Measurements from ENCODE around the gene GRIK4. TPM values are rescaled to one million over a fixed set of nuclear protein-coding genes. Genes with fewer than 3 reads are reported as not detected.

Gene GRIK4
- total RNA-seq, 2 experiments from 2014 or later: not detected

DNA sequence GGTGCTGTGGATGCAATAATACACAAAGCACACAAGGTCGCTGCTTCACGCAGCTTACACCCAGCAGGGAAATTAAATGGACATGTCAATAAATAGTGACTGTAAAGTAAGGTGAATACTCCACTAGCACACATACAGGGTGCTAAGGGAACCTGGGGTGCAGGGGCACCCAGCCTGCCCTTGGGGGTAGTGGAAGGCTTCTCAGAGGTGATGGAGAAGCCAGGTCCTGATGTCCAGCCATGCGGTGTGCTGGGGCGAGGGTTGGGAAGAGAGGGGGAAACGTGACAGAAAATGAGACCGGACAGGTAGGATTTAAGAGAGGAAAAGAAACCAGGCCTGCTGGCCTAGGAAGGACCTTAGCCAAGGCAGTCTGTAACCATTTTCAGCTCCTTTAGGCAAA, 200.5 kb downstream of the GRIK4 start:
- no peaks in the 10 kb centered on the region for H3K36me3 Mint-ChIP-seq (ENCODE audit: low read depth)
- TF ChIP-seq, protein P1, sequence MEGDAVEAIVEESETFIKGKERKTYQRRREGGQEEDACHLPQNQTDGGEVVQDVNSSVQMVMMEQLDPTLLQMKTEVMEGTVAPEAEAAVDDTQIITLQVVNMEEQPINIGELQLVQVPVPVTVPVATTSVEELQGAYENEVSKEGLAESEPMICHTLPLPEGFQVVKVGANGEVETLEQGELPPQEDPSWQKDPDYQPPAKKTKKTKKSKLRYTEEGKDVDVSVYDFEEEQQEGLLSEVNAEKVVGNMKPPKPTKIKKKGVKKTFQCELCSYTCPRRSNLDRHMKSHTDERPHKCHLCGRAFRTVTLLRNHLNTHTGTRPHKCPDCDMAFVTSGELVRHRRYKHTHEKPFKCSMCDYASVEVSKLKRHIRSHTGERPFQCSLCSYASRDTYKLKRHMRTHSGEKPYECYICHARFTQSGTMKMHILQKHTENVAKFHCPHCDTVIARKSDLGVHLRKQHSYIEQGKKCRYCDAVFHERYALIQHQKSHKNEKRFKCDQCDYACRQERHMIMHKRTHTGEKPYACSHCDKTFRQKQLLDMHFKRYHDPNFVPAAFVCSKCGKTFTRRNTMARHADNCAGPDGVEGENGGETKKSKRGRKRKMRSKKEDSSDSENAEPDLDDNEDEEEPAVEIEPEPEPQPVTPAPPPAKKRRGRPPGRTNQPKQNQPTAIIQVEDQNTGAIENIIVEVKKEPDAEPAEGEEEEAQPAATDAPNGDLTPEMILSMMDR (IDR thresholded peaks at IDR 0.05): no peak
- POLR2A ChIA-PET: no interaction called here
- no peak for DNase-seq
- H3K9me3 Mint-ChIP-seq: peaks cover 5% of the 10 kb centered on the region
- intact Hi-C loops (cut with micrococcal nuclease): no loop called here
- H3K4me1 Mint-ChIP-seq (ENCODE audit: low read depth): no peaks in the 10 kb centered on the region
- no peak for ATAC-seq
- no peak overlapping the region for H3K4me3 Mint-ChIP-seq
- H3K27me3 Mint-ChIP-seq: peaks cover 4% of the 10 kb centered on the region
- CTCF ChIA-PET: no interaction called here
- H3K27ac Mint-ChIP-seq: no peak overlapping the region

DNA sequence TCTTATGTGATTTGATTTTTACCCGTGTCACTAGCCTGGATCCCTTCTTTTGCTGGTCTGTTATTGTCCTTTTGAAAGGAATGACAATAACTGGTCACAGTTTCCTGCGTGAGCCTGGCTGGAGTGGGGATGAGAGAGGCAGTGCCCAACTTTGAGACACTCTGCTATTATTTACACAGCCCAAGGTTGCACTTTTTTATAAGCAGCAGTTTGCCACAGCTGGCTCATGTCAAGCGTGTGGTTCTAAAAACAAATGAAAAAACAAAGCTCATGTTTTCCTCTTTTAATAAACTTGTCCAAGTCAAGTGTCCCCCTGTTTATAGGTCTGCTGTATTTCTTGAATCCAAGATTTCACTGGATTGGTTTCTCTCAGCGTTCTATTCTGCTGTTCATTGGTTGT, 201.3 kb downstream of the GRIK4 start:
- Mint-ChIP-seq H3K27ac (no peak overlapping the region), H3K27me3 (peaks cover 4% of the 10 kb centered on the region), H3K9me3 (peaks cover 1% of the 10 kb centered on the region), H3K36me3 (ENCODE audit: low read depth) (no peaks in the 10 kb centered on the region), H3K4me3 (no peak overlapping the region), H3K4me1 (ENCODE audit: low read depth) (no peaks in the 10 kb centered on the region)
- no peak for DNase-seq
- no peak for ATAC-seq
- POLR2A ChIA-PET: interaction anchor here (0.6 kb wide), 1 partner anchor 330 kb away, joined by 3 read pairs; no protein-coding TSS in a partner anchor
- intact Hi-C loops (cut with micrococcal nuclease): no loop called here
- TF ChIP-seq, protein P1 (IDR thresholded peaks at IDR 0.05): no peak
- CTCF ChIA-PET: interaction anchor here (1.4 kb wide), 1 partner anchor 34 kb away, joined by 4 read pairs; no protein-coding TSS in a partner anchor

DNA sequence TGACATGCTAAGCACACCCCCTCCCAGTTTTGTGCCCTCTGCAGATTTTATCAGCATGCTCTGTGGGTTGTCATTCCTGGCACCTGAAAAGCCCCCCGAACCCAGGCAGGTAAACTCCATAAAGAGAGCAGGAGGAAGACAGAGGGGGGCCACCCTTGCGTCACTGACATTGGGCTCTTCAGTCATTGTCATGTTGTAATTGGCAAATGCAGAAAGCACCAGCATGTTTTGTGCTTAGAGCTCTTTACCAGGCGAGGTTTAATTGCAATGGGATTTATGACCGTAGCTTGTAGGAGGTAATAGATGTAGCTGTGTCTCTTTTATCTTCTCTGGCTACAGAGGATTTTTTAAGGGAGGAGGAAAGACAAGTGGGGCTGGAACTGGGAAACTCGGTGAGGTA, 201.7 kb downstream of the GRIK4 start:
- H3K4me1 Mint-ChIP-seq (ENCODE audit: low read depth): no peaks in the 10 kb centered on the region
- no peak overlapping the region for H3K4me3 Mint-ChIP-seq
- intact Hi-C loops (cut with micrococcal nuclease): no loop called here
- CTCF ChIA-PET: interaction anchor here (1.4 kb wide), 1 partner anchor 34 kb away, joined by 4 read pairs; no protein-coding TSS in a partner anchor
- H3K27ac Mint-ChIP-seq: no peak overlapping the region
- no peaks in the 10 kb centered on the region for H3K9me3 Mint-ChIP-seq
- TF ChIP-seq, protein P1 (IDR thresholded peaks at IDR 0.05): no peak
- ATAC-seq (no peak), DNase-seq (no peak)
- POLR2A ChIA-PET: no interaction called here
- H3K36me3 Mint-ChIP-seq (ENCODE audit: low read depth): no peaks in the 10 kb centered on the region
- peaks cover 4% of the 10 kb centered on the region for H3K27me3 Mint-ChIP-seq

DNA sequence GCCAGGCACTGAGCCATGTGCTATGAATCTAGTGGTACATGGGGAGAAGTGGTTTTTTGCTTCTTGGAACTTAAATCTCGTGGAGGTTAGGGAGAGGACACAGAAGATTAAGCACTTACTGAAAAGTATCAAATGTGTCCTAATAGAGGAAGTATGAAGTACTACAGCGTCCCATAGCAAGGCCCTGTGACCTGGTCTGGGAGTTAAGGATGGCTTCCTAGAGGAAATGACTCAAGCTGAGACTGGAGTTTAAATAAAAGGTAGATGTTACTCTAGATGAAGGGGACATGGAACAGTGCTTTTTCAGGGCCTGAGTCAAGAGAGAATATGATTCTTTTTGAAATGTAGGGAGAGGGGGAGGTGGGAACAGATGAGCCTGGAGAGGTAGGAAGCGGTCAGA, 202.9 kb downstream of the GRIK4 start:
- intact Hi-C loops (cut with micrococcal nuclease): no loop called here
- no peaks in the 10 kb centered on the region for H3K9me3 Mint-ChIP-seq
- POLR2A ChIA-PET: no interaction called here
- no peaks in the 10 kb centered on the region for H3K4me1 Mint-ChIP-seq (ENCODE audit: low read depth)
- H3K4me3 Mint-ChIP-seq: no peak overlapping the region
- H3K27me3 Mint-ChIP-seq: peaks cover 3% of the 10 kb centered on the region
- no peaks in the 10 kb centered on the region for H3K36me3 Mint-ChIP-seq (ENCODE audit: low read depth)
- TF ChIP-seq, protein P1 (IDR thresholded peaks at IDR 0.05): no peak
- CTCF ChIA-PET: interaction anchor here (0.7 to 1.1 kb wide), 3 partner anchors 9 to 227 kb away, joined by 3 to 4 read pairs (median 3); no protein-coding TSS in a partner anchor
- DNase-seq: no peak
- H3K27ac Mint-ChIP-seq: no peak overlapping the region
- no peak for ATAC-seq

DNA sequence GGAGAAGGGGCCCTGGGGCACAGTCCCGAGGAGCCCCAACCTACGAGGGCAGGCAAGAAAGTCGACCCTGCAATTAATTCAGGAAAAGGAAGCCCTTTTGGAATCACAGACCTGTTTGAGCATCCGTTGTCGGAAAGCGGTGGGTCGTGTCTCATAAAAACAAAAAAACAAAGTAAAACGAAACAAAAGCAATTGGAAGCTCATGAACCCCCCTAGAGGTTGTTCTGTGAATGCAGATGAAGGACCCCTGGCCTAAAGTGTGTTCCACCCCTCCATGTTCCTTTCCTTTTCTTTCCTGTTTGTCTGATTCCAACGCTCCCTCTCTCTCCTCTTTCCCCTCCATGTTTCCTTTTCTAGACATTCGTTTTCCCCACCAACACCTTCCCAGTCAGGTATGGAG, 203.7 kb downstream of the GRIK4 start:
- no peaks in the 10 kb centered on the region for H3K36me3 Mint-ChIP-seq (ENCODE audit: low read depth)
- H3K27me3 Mint-ChIP-seq: peaks cover 5% of the 10 kb centered on the region
- TF ChIP-seq, protein P1 (IDR thresholded peaks at IDR 0.05): peak; percentile 35
- DNase-seq: no peak
- no peak overlapping the region for H3K27ac Mint-ChIP-seq
- H3K4me1 Mint-ChIP-seq (ENCODE audit: low read depth): no peaks in the 10 kb centered on the region
- ChIA-PET CTCF (interaction anchor here (0.7 to 1.6 kb wide), 5 partner anchors 9 to 228 kb away, joined by 3 to 6 read pairs (median 3); no protein-coding TSS in a partner anchor), POLR2A (no interaction called here)
- no peaks in the 10 kb centered on the region for H3K9me3 Mint-ChIP-seq
- peak; percentile 47 for ATAC-seq
- intact Hi-C loops (cut with micrococcal nuclease): no loop called here
- H3K4me3 Mint-ChIP-seq: peak overlapping the region; percentile 33
